NCI-H345 (cell line): ENCODE results near the gene SLC22A23.

Experiments used
- DNase-seq: peaks from one replicate; lab custom pipeline; 2025; lab: John Stamatoyannopoulos, UW

SLC22A23 gene

DNA sequence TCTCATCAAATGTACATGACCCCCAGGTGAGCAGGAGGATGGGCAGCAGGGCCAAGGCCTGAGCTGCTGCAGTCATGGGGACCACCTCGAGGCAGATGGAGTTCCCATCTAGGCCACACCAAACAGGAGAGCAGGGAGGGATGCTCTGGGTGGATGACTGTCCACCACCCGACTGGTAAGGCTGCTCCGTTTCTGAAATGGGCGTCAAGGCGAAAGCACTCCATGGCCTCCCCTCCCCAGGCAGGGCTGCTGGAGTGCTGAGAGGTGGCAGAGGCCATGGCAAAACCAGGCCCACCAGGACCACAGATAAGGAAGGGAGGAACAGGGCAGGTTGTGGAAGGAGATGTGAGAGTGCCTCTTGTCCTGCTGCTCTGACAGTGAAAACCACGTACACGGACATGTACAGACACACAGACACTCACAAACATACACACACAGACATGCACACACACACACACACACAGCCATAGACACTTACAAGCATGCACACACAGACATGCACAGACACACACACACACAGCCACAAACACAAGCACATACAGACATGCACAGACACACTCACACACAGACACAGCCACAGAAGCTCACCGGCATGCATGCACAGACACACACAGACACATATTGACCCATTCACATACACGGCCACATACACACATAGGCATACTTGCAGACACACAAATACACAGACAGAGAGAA lies 104.9 kb downstream of the SLC22A23 start:
- DNase-seq, result no peak

DNA sequence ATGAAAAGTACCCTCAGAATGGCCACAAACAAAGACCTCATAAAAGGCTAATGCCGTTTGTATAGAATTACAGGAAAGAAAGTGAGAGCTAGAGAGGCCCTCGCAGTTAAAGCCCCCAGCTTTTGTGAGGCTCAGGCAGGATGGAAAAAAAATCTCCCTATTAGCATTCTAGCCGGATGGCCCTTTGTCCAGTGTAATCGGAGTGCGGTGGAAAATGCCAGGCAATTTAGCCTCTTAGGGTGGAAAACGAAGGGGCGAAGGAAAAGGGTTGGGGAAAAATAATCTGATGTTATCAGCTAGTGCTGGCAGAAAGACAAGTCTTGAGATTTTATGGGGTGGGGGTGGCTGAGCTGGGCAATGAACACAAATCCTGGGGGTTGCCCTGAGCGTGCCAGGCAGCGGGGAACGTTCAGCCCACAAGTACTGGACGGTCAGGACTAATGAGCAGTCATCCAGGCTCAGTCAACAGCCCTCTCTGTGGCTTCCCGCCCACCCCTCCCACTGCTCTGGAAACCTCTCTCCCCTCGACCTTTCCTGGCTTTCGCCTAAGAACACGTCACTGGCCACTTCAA lies 105.7 kb downstream of the SLC22A23 start:
- no peak for DNase-seq

DNA sequence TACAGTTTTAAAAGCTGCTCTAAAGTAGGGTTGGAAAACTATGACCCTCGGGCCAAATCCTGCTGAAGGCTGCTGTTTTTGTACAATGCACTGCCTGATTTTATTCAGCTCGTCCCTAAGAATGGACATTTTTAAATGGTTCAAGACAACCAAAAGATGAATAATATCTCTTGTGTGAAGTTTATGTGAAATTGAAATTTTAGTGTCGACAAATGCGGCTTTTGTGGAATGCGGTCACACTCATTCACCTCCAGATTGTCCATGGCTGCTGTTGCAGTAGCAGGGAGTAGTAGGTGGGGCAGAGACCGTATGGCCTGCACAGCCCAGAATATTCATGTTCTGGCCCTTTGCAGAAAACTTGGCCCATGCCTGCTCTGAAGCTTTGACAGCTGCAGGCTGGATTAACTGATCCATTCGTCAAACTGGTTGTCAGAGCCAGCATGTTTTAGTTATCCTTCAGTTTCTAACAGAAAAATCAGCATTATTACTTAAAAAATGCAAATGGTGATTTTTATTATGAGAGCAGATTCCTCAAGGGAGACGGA lies 106.5 kb downstream of the SLC22A23 start:
- DNase-seq, result no peak

DNA sequence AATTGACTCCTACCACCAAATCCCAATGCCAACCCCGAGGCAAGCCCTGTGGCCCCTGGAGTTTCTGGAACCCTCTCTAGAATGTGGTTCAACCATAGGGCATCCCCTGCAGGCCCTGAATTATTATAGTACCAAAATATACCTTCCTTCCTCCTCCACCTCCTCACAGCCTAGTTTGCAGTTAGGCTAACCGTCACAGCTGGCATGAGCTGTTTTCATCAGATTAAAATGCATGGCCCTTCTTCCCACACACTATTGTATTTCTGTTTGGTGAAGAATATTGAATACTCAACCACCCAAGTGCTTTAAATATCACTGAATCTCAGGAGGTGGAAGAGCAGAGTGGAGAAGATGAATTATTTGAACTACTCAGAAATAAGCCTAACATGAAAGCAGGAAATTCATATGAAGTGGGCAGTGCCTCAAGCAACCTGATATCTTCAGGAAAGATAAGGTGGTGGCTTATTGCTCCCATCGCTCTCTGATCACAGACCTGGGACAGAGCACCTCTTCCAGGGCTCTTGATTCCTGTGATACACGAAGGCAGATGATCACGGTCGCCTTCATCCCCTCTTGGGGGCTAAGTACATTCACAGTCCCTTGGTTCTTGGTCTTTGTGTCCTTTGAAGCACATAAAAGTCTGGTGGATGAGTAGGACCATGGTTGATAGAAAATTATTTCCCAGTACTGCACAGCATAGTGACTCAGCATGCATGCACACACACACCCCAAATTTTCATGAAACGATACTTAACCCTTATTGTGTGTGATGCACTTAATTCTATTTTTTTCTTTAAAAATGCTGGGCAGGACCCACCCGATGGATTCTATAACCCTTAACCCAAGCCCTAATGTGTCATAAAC lies 107.2 kb downstream of the SLC22A23 start:
- no peak for DNase-seq

DNA sequence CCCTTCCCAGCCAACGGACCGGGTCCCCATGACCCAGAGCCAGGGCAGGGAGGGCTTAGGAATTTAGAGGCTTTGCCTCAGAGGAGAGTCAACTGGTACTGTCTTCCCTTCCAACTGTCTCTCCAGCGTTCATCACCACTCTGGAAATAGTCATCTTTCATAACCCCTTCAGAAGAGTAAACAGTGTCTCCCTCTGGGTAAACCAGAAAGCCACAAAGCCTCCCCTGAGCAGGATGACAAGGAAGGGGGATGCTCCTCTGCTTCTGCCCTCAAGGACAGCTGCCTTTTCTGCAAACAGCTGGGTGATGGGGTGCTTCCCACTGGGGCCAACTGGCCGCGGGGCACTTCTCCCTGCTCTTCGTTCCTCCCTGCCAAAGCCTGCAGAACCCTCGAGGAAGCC lies 108.0 kb downstream of the SLC22A23 start:
- DNase-seq, result no peak

DNA sequence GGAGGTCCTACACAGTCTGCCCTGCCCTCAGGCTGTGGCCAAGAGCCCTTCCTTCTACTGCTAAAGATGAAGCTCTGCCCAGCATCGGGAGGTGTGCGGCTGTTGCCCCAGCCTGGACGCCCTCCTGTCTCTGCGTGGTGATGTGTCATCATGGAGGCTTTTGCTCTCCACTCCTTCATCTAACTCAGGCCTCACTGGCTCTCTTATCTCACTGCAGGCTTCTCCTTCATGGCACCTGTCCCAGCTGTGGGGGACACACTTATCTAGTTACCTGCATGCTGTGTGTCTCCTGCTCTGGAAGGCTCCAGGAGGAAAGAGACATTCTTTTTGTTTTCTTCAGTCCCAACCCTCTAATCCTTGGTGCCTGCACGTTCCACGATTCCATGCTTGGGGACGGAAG lies 109.0 kb downstream of the SLC22A23 start:
- DNase-seq, result no peak

DNA sequence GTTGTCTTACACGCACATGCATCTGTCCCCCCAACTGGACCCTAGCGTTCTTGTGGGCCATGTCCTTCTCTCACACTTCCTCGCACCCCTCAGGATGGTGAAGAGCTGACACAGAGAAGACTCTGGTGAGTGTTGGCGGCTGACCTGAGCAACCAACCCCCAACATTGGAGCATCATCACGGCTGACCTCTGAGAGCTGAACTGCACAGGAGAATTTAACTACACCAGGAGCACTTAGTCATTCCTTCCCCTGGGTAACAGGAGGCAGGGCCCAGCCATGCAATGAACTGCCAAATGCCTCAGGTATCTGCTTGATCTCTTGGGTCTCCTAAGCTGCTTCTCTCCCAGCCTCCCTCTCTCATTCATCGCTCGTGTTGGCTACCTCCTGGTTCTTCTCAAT lies 109.6 kb downstream of the SLC22A23 start:
- DNase-seq, result no peak

DNA sequence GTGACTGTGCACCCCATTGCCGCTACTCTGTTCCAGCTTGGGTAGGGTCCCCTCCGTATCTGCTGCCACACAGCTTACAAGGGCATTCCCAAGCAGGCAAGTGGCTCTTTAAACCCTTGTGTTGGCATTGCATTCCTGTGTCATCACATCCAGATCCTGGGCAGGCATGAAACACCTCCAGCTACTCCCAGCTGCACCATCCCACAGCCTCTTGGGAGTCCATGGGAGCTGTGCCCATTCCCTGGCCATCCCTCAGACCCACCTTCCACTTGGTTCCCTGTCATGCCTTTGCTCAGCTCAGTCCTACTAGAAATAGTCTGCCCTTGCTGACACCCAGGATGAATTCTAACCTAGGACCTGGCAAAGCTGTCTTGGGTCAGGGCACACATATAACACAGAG lies 110.4 kb downstream of the SLC22A23 start:
- DNase-seq, result no peak

DNA sequence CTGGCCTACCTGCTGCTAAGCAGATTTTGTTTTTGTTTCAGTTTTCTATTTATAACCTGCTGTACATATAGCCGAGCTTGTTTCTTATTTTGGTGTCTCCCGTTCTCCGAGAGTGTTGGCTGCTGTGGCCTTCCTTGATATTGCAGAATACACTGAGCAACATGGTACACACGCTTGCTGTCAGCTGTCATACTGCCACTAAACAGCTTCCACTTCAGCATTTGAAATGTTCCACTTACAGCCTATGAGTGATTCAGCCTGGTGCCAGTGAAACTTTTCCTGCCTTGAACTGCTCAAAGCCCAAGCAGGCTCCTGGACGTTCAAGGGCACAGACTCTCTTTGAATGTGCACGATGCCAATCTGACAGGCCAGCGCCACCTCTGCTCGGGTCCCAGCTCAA lies 111.0 kb downstream of the SLC22A23 start:
- no peak for DNase-seq

DNA sequence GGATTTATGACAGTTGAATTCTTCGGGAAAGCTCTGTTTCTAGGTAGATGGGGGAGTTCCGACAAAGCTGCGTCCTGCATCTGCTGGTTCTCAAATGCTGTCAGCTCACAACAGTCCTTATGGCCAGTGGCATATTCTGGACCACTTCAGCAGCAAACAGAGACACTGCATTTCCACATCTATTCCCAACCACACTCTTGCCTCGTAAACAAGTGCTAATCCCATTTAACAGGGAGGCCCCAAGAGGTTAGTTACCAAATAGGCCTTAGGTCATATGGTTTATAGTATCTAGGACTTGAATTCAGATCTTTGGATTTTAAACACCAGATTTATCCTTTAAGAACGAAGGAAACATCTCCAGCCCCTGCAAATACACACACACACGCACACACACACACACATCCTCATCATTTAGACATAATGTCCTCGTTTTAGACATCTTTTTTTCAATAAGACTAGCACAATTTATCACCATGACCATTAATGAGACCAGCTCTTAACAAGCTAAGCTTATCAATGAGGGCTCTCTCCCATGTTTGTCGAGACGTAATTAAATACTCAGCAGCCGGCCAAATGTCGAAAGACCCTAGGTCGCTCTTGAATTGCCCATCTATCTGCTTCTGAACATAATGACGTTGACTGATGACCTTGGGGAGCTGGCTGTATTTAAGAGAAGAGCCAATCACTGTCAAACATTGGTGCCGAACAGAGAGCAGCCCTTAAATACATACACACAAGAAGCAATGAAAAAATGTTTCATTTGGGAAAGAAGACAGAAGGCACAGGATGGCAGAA lies 113.6 kb downstream of the SLC22A23 start:
- no peak for DNase-seq

DNA sequence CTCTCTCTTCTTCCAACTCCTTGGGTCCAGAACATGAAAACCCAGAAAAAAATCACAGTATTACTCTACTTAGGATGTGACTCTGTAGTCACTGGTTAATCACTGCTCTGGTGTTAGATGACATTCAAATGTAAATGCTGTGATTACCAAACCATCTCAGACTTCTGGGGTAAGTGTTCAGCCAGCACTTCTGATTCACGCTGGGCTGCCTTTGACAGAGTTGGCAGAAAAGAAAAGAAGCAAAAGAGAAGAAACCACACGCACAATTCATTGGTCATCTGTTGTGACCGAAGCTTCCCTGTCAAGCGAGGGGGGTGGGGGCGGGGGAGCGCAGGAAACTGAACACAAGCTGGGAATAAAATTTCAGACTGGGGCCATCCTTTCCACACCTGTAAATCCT lies 115.4 kb downstream of the SLC22A23 start:
- no peak for DNase-seq

DNA sequence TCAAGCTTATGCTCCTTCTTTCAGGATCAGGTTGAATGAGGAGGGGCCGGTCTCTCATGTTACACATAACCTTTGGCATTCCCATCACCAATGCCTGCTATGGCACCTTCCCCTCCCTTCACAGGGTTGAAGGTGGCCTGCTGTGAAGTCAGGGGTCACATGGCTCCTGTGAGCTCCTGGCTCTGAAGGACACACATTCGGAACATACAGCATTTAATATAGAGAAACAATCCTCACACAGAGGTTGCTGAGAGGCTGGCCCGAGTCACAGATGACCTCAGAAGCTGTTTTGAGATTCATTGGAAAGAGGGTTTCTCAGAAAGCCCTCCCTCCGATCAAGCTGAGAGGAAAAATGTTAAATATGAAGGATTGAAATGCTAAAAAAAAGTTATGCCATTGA lies 116.0 kb downstream of the SLC22A23 start:
- no peak for DNase-seq

DNA sequence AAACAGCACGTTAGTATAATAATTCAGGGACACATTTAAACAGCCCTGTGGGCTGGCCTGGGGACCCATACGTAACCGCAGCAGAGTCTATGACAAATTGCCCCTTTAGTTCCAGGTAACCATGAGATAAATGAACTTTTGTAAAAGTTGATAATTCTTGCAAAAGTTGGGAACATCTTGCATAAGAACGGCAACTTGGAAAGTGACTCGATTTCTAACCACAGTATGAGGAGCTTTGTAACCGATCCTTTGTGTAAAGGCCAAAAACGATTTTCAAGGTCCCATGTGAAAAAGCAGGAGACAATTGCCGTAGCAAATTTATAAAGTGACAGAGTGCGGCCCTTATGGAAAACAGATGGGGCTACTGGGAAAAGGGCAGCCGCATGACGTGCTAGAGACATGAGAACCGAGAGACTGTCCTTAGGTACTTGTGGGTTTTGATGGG lies 116.5 kb downstream of the SLC22A23 start:
- DNase-seq, result no peak

DNA sequence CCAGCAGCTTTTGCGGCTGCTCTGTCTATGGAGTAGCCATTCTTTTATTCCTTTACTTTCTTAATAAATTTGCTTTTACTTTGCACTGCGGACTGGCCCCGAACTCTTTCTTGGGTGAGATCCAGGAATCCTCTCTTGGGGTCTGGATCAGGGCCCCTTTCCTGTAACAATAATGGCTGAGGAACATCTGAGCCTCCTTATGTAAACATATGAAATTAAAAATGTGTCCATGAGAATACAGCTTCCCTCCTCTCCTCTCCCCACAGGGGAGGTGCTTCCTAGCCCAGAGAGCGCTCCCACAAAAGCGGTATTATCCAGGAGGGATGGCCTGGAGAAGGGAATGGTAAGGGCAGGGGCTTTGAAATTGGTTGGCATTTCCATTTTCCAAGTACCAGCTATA lies 117.0 kb downstream of the SLC22A23 start:
- DNase-seq, result no peak

DNA sequence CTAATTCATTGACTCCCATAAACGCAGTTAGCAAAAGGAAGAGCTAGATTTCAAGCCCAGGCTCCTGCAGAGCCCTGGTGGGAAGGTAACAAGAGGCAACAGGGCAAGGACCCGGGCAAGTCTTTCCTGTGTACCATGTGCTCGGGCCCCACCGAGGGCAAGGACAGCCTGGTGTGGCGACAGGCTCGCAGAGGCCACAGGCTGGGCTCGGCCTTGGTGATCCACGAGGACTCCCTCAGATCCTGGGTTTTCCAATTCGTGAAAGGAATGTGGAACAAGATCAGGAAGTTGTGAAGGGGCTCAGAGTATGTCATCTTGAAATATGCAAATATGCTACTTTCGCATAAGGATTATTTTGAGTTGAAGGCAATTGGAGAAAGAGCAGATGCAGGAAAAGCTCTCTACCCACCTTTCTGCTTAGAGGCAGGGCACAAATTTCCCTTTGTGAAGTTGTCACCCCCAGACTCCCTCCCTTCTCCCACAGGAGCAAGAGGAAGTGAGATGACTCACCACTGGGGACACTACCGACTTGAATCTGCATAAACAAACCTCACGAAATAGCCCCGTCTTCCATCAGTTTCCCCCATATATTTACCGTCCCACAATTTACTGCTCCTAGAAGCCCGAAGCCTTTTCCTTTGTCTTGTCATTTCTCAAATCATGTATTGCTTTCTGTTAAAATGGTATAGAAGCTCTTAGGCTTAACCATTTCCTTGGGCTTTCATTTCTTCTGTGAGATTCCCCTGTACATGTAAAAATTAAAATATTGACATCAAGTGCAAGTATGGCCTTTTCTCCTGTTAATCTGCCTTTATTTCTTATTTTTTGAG lies 119.1 kb downstream of the SLC22A23 start:
- DNase-seq, result no peak

DNA sequence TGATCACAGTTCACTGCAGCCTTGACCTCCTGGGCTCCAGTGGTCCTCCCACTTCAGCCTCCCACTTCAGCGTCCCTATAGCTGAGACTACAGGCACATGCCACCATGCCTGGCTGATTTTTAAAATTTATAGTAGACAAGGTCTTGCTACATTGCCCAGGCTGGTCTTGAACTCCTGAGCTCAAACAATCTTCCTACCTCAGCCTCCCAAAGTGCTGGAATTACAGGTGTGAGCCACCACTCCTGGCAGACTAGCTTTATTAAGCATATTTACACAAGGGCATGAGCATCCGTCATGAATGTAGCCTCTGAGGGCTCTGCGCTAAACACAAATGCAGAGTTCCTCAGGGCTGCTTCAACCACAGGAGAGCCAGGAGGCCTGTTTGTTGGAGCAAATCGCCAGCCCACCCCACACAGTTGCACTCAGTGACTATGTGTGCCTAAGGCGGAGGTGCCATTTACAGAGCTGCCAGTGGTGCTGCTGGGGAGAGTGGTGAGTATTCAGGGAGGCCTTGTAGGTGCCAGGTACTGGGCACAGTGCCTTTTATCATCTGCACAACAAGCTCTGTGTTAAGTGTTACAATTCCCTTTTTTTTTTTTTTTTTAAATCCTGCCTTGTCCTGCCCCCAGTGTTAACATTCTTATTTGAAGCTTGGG lies 119.9 kb downstream of the SLC22A23 start:
- DNase-seq, result no peak

DNA sequence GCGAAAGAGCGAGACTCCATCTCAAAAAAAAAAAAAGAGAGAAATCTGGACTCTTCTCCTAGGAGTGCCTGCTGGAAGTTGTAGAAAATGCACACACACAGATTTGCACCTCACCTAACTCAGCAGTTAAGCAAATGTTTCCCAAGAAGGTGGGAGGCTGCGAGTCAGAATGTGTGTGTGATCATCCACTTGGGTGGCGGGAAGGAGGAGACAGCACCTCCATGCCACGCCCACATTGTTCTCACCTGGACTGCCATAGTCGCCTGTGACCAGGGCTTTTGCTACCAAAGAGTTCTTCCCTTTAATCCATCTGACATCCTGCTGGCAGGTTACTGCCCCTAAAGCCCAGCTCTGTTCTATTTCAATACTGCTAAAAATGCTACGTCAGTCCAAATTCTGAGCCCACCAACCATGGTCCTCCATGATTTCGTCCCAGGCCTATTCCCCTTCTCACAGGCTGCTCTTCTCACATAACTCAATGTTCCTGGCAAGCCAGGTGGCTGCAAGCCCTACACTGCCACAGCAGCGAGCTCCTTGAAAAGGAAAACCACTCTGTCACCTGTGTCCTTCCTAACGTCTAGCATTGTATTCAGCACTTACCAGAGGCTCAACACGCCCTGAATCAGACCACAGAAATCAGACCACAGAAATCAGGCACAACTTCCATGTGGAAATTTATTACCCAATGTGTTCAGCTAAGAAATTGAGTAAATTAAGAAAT lies 120.6 kb downstream of the SLC22A23 start:
- DNase-seq, result no peak

DNA sequence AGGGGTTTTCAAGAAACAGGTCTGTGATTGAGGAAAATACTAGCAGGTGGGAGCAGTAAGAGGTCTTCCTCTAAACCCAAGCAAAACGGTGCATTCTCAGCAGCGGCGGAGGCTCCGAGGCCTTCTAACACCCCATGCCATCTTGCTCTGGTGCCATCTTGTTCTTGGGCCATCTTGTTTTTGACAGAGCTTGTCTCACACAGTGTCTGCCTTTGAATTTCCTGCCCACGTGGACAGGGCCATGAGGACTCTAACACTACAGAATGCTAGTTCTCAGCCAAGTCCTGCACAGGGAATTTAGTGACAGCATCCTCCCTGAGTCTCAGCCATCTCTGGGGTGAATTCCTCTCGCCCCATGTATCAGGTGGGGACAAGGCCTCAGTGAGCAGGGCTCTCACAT lies 121.7 kb downstream of the SLC22A23 start:
- no peak for DNase-seq

DNA sequence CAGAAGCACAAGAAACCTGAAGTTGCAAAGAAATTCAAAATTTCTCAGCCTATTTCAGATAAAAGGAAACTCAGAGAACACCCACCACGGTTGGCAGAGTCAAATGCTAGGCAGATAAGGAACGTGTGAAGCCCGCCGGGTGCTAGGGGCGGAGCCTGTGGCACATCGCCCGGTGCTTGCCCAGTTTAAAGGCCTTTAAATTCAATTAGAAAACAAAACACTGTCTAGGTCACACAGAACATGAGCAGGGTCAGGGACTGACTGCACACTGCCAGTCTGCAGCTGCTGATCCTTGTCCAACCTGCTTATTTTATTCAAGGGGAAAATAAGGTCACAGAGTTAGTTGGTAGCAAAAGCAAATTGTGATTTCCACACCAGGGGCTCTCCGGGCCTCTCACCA lies 122.3 kb downstream of the SLC22A23 start:
- no peak for DNase-seq

DNA sequence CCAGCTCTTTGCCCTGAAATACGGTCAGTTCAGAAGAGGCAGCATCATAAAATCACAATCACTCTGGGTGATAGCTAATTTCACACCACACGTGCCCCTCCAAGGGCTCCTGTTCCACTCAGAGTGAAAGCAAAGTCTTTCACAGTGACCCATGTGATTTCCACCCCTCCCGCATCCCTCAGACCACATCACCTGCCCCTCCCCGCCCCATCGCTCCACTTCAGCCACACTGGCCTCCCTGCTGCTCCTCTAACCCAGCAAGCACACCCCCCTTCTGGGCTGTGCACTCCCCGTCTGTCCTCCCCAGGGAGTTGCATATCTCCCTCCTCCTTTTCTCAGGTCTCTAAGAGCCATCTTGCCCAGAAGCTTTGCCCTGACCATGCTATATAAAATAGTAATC lies 123.6 kb downstream of the SLC22A23 start:
- DNase-seq, result no peak
